Aortic smooth muscle cell (primary cell): ENCODE measurements around the gene LYZL2. TPM values are rescaled to one million over a fixed set of nuclear protein-coding genes. Genes with fewer than 3 reads are reported as not detected.

Experiments
- total RNA-seq: library from RNA; depleted of rRNA; stranded (reverse); fragments of >200 nt; gene quantifications from 2 replicates; pipeline ENCODE4 v1.2.3, GENCODE V29; 2014

Gene LYZL2
- total RNA-seq, result not detected in 2 replicates

GRCh38 chr10:30629653-30630052 is at the start of gene LYZL2:
Gene LYZL2, minus strand, starts transcription at chr10:30629753. Its CDS starts 2,838 bp downstream, at chr10:30626915.

Other genes with a start within 250 kb of the LYZL2 start
- gene MAP3K8, start 195.6 kb downstream of the LYZL2 start, total RNA-seq, result 8.5 and 25.1 TPM in 2 replicates